Parathyroid adenoma (tissue), 2 donors: ENCODE data around the gene UQCC2.

Experiments
- H2AFZ ChIP-seq: fragments of 300-600 bp; sonication (generic); one replicate; pipeline ENCODE4 v1.7.0; 2017; ENCODE audit warnings: antibody characterized with exemption, mild to moderate bottlenecking
- H3K27ac ChIP-seq: fragments of 300-600 bp; sonication (generic); one replicate; pipeline ENCODE4 v1.7.0; 2017
- H3K27me3 ChIP-seq: fragments of 300-600 bp; sonication (generic); one replicate; pipeline ENCODE4 v1.7.0; 2017; ENCODE audit warnings: low read length; ENCODE audit not compliant: control insufficient read depth, insufficient read depth
- H3K36me3 ChIP-seq: fragments of 300-600 bp; sonication (generic); one replicate; pipeline ENCODE4 v1.7.0; 2017; ENCODE audit warnings: low read length; ENCODE audit not compliant: control insufficient read depth, insufficient read depth
- H3K4me1 ChIP-seq: fragments of 300-600 bp; sonication (generic); one replicate; pipeline ENCODE4 v1.7.0; 2017; ENCODE audit warnings: control low read depth
- H3K4me2 ChIP-seq: fragments of 300-600 bp; sonication (generic); one replicate; pipeline ENCODE4 v1.7.0; 2017; ENCODE audit warnings: low read length
- H3K4me3 ChIP-seq: fragments of 300-600 bp; sonication (generic); one replicate; pipeline ENCODE4 v1.7.0; 2017; ENCODE audit warnings: low read depth, low read length
- H3K79me2 ChIP-seq: fragments of 300-600 bp; sonication (generic); one replicate; pipeline ENCODE4 v1.7.0; 2017; ENCODE audit warnings: control low read depth
- H3K9ac ChIP-seq: fragments of 300-600 bp; sonication (generic); one replicate; pipeline ENCODE4 v1.7.0; 2017; ENCODE audit warnings: mild to moderate bottlenecking
- H3K9me3 ChIP-seq: fragments of 300-600 bp; sonication (generic); one replicate; pipeline ENCODE4 v1.7.0; 2017; ENCODE audit warnings: low read length; ENCODE audit not compliant: control insufficient read depth
- TF ChIP-seq, protein P1 (sequence below): fragments of 300-600 bp; sonication (generic); IDR thresholded peaks from one replicate; pipeline ENCODE4 v1.7.0; 2017; ENCODE audit warnings: antibody characterized with exemption, mild to moderate bottlenecking
- donor health status: primary hyperparathyroidism.

Gene UQCC2

GRCh38 chr6:33728438-33728837 lies 16.9 kb upstream of the UQCC2 start:
- TF ChIP-seq, protein P1, sequence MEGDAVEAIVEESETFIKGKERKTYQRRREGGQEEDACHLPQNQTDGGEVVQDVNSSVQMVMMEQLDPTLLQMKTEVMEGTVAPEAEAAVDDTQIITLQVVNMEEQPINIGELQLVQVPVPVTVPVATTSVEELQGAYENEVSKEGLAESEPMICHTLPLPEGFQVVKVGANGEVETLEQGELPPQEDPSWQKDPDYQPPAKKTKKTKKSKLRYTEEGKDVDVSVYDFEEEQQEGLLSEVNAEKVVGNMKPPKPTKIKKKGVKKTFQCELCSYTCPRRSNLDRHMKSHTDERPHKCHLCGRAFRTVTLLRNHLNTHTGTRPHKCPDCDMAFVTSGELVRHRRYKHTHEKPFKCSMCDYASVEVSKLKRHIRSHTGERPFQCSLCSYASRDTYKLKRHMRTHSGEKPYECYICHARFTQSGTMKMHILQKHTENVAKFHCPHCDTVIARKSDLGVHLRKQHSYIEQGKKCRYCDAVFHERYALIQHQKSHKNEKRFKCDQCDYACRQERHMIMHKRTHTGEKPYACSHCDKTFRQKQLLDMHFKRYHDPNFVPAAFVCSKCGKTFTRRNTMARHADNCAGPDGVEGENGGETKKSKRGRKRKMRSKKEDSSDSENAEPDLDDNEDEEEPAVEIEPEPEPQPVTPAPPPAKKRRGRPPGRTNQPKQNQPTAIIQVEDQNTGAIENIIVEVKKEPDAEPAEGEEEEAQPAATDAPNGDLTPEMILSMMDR, result no peak
- no peaks in the 10 kb centered on the region for H3K9me3 ChIP-seq
- peaks cover 9% of the 10 kb centered on the region for H3K4me1 ChIP-seq
- H3K79me2 ChIP-seq, result no peaks in the 10 kb centered on the region
- no peaks in the 10 kb centered on the region for H3K27me3 ChIP-seq
- no peak overlapping the region for H3K27ac ChIP-seq
- no peak overlapping the region for H3K4me2 ChIP-seq
- no peak overlapping the region for H3K9ac ChIP-seq
- H3K4me3 ChIP-seq, result no peak overlapping the region
- no peak overlapping the region for H2AFZ ChIP-seq
- no peaks in the 10 kb centered on the region for H3K36me3 ChIP-seq

GRCh38 chr6:33727932-33728331 lies 16.4 kb upstream of the UQCC2 start:
- H3K79me2 ChIP-seq, result no peaks in the 10 kb centered on the region
- no peak overlapping the region for H3K4me2 ChIP-seq
- no peaks in the 10 kb centered on the region for H3K36me3 ChIP-seq
- H3K9me3 ChIP-seq, result no peaks in the 10 kb centered on the region
- no peaks in the 10 kb centered on the region for H3K27me3 ChIP-seq
- H3K9ac ChIP-seq, result no peak overlapping the region
- H3K27ac ChIP-seq, result no peak overlapping the region
- TF ChIP-seq, protein P1, result no peak
- H3K4me3 ChIP-seq, result no peak overlapping the region
- H3K4me1 ChIP-seq, result peaks cover 9% of the 10 kb centered on the region
- no peak overlapping the region for H2AFZ ChIP-seq

DNA sequence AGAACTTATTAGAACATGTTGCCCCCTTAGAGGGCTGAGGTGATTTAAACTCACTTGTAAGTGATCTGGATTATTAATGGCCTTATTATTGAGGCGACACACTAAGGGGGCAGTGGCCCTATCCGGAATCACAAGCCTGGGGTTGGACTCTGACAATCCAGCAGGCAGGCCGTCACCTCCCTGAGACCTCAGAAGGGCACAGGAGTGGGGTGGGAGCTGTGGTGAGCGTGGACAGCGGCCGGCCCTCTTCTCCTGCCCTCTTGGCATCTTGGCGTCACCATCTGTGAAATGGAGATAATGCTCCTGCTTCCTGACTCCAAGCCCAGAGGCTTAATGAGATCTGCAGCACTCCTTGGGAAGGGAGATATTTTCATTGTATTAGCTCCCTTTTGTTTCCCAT lies 15.6 kb upstream of the UQCC2 start:
- H3K36me3 ChIP-seq, result no peaks in the 10 kb centered on the region
- H3K27ac ChIP-seq, result no peak overlapping the region
- TF ChIP-seq, protein P1, result no peak
- peaks cover 9% of the 10 kb centered on the region for H3K4me1 ChIP-seq
- H3K27me3 ChIP-seq, result no peaks in the 10 kb centered on the region
- no peak overlapping the region for H3K4me3 ChIP-seq
- H2AFZ ChIP-seq, result no peak overlapping the region
- no peak overlapping the region for H3K4me2 ChIP-seq
- H3K79me2 ChIP-seq, result no peaks in the 10 kb centered on the region
- no peaks in the 10 kb centered on the region for H3K9me3 ChIP-seq
- H3K9ac ChIP-seq, result no peak overlapping the region

DNA sequence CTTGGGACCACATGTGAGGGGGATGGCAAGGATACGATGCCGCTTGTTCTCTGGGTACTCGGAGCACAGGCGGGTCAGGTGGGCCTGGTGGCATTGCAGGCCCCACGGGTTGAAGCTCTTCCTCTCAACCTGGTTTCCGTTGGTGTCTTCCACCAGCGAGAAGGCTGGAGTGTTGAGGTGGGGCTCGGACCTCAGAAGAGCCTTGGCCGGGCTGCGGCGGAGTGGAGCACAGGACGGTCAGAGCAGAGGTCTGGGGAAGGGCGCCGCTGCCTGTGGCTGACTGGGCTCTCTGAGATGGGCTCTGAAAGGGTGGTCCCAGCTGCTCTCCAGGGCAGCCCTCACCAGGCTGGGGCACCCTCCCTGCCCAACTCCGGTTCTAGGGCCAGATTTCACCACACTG lies 15.2 kb upstream of the UQCC2 start:
- peaks cover 9% of the 10 kb centered on the region for H3K4me1 ChIP-seq
- H3K4me2 ChIP-seq, result no peak overlapping the region
- TF ChIP-seq, protein P1, result no peak
- no peaks in the 10 kb centered on the region for H3K36me3 ChIP-seq
- no peaks in the 10 kb centered on the region for H3K79me2 ChIP-seq
- no peaks in the 10 kb centered on the region for H3K27me3 ChIP-seq
- H3K9me3 ChIP-seq, result no peaks in the 10 kb centered on the region
- no peak overlapping the region for H3K4me3 ChIP-seq
- H3K9ac ChIP-seq, result no peak overlapping the region
- H3K27ac ChIP-seq, result no peak overlapping the region
- no peak overlapping the region for H2AFZ ChIP-seq

DNA sequence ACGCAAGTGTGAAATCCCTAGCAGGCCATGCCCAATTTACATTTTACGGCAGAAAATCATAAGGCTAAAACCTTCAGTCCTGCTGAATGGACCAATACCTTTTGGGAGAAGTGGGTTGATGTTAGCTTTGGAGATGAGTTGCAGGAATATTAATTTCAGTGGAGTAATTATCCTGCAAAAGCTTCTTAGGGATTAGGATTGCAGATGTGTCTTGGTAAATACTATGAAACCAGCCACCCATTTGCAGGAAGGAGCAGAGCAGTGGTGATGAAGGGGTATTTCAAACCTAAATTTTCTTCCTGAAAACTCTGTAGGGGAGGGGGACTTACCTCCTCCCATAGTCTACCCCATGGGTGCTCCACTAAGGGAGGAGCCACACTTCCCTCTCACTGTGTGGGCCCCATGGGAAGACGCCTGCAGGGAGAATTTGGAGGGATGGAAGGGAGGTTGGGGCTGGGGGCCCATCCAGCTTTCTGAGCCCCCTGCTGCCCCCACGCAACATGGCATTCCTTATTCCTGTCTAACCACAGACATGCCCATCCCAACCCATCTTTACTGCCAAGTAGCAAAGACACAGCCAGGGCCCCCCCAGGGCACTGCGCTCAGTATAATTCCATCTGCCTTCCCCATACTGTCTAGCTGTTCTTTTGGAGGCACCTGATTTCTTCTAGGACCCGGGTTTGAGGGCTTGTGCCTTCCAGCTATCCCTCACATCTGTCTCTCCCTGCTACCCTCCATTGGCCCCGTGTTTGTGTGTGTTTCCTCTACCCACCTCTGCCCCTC lies 14.6 kb upstream of the UQCC2 start:
- H3K27ac ChIP-seq, result no peak overlapping the region
- TF ChIP-seq, protein P1, result no peak
- H3K4me2 ChIP-seq, result no peak overlapping the region
- no peaks in the 10 kb centered on the region for H3K27me3 ChIP-seq
- peaks cover 9% of the 10 kb centered on the region for H3K4me1 ChIP-seq
- no peak overlapping the region for H3K9ac ChIP-seq
- no peaks in the 10 kb centered on the region for H3K79me2 ChIP-seq
- no peak overlapping the region for H3K4me3 ChIP-seq
- H2AFZ ChIP-seq, result no peak overlapping the region
- no peaks in the 10 kb centered on the region for H3K36me3 ChIP-seq
- H3K9me3 ChIP-seq, result no peaks in the 10 kb centered on the region
